ENCODE measurements around the gene TMEM213.

Gene TMEM213

GRCh38 chr7:138797715-138798320, at the start of gene TMEM213, which contains the start of gene ATP6V0A4:
TMEM213 (plus strand) TSS chr7:138797994; CDS start chr7:138798105, 111 bp downstream.
ATP6V0A4 (minus strand) TSS chr7:138798196; CDS start chr7:138771247, 26,949 bp downstream.
- DNase-seq (ENCODE audit: low read depth) = no peak

- DNase-seq (ENCODE audit: low read depth) = no peak
Observed at GRCh38 chr7:138748666-138749065, 49.1 kb upstream of the TMEM213 start.

- no peak for DNase-seq (ENCODE audit: low read depth)
Observed at GRCh38 chr7:138749960-138750359, 47.8 kb upstream of the TMEM213 start.

- DNase-seq (ENCODE audit: low read depth) = no peak
Observed at GRCh38 chr7:138750473-138750872, 47.3 kb upstream of the TMEM213 start.

GRCh38 chr7:138750901-138751464, 46.8 kb upstream of the TMEM213 start:
- no peak for DNase-seq (ENCODE audit: low read depth)

GRCh38 chr7:138752518-138753149, 45.2 kb upstream of the TMEM213 start:
- DNase-seq (ENCODE audit: low read depth) = peak; percentile 95

- DNase-seq (ENCODE audit: low read depth) = no peak
Observed at GRCh38 chr7:138753150-138753518, 44.7 kb upstream of the TMEM213 start.

- peak; percentile 4 for DNase-seq (ENCODE audit: low read depth)
Observed at GRCh38 chr7:138753610-138754009, 44.2 kb upstream of the TMEM213 start.

- no peak for DNase-seq (ENCODE audit: low read depth)
Observed at GRCh38 chr7:138755331-138755747, 42.5 kb upstream of the TMEM213 start.

- DNase-seq (ENCODE audit: low read depth) = no peak
Observed at GRCh38 chr7:138755842-138756590, 41.8 kb upstream of the TMEM213 start.

- DNase-seq (ENCODE audit: low read depth) = no peak
Observed at GRCh38 chr7:138756591-138757242, 41.1 kb upstream of the TMEM213 start.

- no peak for DNase-seq (ENCODE audit: low read depth)
Observed at GRCh38 chr7:138768241-138768640, 29.6 kb upstream of the TMEM213 start.

- no peak for DNase-seq (ENCODE audit: low read depth)
Observed at GRCh38 chr7:138770904-138771303, 26.9 kb upstream of the TMEM213 start.

GRCh38 chr7:138773176-138773575, 24.6 kb upstream of the TMEM213 start:
- DNase-seq (ENCODE audit: low read depth) = no peak

GRCh38 chr7:138773817-138774216, 24.0 kb upstream of the TMEM213 start:
- no peak for DNase-seq (ENCODE audit: low read depth)

GRCh38 chr7:138776166-138776833, 21.5 kb upstream of the TMEM213 start:
- no peak for DNase-seq (ENCODE audit: low read depth)

- no peak for DNase-seq (ENCODE audit: low read depth)
Observed at GRCh38 chr7:138781004-138781403, 16.8 kb upstream of the TMEM213 start.

- DNase-seq (ENCODE audit: low read depth) = no peak
Observed at GRCh38 chr7:138784692-138785091, 13.1 kb upstream of the TMEM213 start.

- DNase-seq (ENCODE audit: low read depth) = no peak
Observed at GRCh38 chr7:138785587-138786437, 12.0 kb upstream of the TMEM213 start.

GRCh38 chr7:138796038-138796615, 1.7 kb upstream of the TMEM213 start:
- no peak for DNase-seq (ENCODE audit: low read depth)

All from T-helper 22 cell (primary cell).